CD4-positive, alpha-beta T cell treated with Interleukin-6 for 4 hours (primary cell): ENCODE data around the gene ZNF71.

Experiments
- DNase-seq: peaks from one replicate; pipeline ENCODE4 v3.0.0-alpha.2; 2020; ENCODE audit warnings: mixed read lengths

Gene ZNF71

DNA sequence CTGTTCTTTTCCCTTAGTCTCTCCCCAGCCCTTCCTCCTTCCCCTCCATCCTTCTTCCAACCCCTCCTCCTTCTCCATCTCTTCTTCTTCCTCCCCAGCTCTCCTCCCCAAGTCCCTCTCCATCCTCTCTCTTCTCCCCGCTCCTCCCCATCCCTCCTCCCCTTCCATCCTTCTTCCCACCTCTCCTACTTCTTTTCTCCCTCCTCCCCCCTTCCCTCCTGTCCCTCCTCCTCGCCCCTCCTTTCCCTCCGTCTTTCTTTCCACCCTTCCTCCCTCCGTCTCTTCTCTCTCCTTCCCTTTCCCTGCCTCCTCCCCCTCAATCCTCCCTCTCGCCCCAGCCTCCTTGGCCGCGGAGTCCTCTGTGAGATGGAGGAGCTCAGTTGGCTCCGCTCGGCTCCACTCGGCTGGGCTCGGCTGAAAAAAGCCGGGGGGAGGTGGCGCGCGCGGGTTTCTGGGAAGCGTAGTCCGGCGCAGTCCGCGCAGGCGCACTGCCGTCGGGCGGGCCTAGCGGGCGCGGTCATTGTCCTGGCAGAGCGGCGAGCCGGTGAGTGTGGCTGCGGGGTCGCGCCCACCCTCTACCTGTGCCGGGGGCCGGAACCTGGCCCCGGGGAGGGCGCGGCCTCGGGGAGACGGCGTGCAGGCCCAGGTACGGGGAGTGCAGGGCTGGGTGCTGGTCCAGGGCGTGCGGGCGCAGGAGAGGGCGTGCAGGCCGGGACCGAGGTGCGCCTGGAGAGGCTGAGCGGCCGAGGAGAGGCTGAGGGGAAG lies at the start of gene ZNF71:
TSS of gene ZNF71 (plus strand) at position 520 of the 765 bp plus-strand sequence. CDS start 6,257 bp downstream, outside the sequence.
- DNase-seq: peak; percentile 89

DNA sequence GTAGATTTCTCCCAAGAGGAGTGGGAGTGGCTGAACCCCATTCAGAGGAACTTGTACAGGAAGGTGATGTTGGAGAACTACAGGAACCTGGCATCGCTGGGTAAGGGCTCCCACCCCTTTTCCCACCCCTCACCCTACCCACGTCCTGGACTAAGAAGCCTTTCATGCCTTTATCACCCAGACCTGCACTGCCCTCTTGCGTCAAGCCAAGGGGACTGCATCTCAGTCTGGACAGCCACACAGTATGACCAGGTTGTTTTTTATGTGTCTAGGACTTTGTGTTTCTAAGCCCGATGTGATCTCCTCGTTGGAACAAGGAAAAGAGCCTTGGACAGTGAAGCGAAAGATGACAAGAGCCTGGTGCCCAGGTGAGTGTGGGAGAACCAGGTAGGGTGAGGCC lies 47.6 kb upstream of the ZNF71 start:
- DNase-seq: no peak

DNA sequence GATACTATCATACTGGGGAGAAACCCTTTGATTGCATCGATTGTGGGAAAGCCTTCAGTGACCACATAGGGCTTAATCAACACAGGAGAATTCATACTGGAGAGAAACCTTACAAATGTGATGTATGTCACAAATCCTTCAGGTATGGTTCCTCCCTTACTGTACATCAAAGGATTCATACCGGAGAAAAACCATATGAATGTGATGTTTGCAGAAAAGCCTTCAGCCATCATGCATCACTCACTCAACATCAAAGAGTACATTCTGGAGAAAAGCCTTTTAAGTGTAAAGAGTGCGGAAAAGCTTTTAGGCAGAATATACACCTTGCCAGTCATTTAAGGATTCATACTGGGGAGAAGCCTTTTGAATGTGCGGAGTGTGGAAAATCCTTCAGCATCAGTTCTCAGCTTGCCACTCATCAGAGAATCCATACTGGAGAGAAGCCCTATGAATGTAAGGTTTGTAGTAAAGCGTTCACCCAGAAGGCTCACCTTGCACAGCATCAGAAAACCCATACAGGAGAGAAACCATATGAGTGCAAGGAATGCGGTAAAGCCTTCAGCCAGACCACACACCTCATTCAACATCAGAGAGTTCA lies 40.7 kb upstream of the ZNF71 start:
- DNase-seq: no peak

DNA sequence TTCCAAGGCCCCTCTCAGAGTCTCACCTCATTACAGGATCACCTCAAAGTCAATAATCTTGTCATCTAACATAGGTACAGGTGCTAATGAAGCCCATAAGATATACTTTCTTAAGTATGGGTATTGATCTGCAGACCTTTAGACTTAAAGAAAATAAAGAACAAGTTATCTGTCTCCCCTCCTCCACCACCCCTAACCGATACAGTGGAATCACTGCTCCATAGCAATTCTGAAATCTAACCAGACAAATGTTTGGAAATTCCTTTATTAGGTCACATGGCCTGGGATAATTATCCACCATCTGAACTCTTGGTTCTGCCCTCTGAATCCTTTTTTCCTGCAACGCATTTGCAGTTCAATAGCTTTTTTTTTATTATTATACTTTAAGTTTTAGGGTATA lies 32.3 kb upstream of the ZNF71 start:
- DNase-seq: no peak

DNA sequence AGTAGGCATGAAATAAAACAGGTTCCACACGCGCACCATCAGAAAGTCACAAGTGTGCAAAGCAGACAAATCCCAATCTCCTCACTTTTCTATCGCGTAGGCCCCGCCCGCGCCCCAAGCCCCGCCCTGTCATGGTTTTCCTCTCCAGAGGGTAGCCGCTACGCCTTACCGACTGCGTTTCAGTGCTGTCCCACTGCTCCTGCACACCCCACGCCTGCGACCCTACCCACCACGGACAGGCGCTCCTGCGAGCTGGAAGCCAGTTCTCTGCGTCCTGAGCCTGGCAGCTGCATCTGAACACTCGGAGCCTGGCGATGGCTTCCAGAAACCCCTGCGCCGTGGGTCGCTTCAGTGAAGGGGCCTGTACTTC lies 28.2 kb upstream of the ZNF71 start:
- peak; percentile 53 for DNase-seq

DNA sequence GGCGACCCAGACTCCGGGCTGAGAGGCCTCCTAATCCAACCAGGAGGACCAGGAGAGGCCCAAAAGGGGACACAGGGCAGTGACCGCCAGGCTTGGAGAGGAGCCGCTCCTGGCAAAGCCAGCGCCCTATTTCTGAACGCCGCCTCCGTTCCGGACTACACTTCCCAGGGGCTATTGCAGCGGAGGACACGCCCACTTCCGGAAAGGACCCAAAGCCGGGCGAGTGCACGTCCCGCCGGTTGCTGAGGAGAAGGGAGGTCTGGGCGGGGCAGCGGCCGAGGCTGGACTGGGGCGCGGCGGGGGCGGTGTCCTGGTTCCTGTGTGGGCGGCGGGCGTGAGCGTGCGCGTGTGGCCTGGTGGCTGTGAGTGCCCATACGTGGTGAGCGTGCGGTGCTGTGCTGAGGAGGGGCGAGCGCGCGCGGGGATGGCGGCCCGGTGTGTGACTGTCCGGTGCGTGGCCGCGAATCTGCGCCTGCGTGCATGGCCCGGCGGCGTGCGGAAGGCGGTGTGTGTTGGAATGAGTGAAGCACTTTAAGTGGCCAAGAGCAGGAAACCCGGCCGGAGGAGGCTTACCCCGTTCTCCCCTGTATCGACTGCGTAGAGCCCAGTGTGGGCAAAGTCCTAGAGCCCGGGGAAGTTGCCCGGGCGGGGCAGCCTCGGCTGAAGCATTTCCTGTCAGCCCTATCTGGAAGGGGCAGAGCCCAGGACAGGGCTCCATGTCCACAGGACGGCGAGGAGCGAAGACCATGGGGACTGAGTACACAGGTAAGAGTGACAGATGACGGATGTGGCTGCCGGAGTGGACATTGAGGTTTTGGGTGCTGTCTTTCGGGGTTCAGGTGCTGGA lies 27.6 kb upstream of the ZNF71 start, which contains the start of gene ZNF470:
TSS of gene ZNF470 (plus strand) at position 195 of the 847 bp plus-strand sequence. CDS start 2,844 bp downstream, outside the sequence.
- peak; percentile 91 for DNase-seq

DNA sequence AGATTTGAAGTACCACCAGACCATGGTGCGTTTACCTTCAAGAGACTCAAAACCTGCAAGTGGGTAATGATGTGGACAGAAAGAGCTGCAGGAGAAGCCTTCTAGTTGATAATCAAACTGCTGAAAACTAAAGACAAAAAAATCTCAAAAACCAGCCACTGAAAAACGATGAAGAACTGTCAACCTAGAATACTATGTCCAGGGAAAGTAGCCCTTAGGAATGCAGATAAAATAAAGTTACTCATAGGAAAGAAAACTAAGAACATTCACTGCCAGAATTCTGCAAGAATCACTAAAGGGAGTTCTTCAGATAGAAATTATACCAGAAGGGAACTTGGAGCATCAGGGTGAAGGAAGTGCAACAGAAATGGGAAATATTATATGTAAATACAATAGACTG lies 22.5 kb upstream of the ZNF71 start:
- DNase-seq: no peak

DNA sequence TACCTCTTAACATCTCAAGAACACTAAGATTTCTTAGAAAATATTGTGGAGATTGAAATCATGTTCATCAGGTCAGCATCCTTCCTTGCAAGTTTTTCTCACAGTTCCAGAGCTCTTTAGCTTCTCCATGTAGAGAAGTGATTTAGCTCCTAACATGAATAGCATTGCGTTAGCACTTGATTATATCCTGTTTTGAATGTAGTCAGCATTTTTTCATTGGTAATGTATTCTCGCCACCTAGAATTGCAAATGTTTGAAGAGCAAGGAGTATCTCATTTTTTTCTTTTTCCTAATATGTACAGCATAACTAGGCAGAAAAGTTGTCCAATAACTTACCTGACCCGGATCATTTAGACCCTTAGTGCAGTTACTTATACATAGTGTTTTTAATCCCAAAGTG lies 21.2 kb upstream of the ZNF71 start:
- DNase-seq: no peak

DNA sequence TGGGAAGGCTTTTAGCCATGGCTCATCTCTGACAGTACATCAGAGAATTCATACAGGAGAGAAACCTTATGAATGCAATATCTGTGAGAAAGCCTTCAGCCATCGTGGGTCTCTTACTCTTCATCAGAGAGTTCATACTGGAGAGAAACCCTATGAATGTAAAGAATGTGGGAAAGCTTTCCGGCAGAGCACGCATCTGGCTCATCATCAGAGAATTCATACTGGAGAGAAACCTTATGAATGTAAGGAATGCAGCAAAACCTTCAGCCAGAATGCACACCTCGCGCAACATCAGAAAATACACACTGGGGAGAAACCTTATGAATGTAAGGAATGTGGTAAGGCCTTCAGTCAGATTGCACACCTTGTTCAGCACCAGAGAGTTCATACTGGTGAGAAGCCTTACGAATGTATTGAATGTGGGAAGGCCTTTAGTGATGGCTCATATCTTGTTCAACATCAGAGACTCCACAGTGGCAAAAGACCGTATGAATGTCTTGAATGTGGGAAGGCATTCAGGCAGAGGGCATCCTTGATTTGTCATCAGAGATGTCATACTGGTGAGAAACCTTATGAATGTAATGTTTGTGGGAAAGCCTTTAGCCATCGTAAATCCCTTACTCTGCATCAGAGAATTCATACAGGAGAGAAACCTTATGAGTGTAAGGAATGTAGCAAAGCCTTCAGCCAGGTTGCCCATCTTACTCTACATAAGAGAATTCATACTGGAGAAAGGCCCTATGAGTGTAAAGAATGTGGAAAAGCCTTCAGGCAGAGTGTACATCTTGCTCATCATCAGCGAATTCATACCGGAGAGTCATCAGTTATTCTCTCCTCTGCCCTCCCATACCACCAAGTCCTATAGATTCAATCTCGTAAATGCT lies 17.1 kb upstream of the ZNF71 start:
- no peak for DNase-seq

DNA sequence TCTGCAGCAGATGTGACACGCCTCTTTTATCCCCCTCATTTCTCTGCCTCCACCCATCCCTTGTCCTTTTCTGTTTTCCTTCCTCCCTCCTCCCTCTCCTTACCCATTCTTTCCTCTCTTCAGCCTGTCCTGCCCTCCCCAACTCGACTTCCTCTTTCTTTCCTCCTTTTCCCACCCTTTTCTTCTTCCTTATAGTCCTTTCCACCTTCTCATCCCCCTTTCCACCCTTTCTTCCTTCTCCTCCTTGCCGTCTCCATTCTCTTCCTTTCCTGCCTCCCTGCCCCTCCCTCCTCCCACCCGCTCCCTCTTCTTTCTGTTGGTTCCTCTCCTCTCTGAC lies 688 bp upstream of the ZNF71 start:
- no peak for DNase-seq

DNA sequence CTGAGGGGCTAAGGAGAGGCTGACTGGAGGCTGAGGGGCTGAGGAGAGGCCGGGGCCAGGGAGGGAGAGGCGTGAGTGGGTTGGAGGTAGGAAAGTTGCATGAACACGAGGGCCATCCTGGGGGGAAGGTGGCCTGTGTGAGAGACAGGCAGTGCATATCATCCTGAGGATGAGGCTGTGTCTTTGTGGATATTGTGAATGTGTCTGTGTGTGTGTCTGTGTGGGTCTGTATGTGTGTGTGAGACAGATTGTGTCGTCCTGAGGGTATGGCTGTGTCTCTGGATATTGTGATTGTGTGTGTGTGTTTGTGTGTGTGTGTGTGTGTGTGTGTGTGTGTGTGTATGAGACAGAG lies 422 bp downstream of the ZNF71 start:
- DNase-seq: no peak

DNA sequence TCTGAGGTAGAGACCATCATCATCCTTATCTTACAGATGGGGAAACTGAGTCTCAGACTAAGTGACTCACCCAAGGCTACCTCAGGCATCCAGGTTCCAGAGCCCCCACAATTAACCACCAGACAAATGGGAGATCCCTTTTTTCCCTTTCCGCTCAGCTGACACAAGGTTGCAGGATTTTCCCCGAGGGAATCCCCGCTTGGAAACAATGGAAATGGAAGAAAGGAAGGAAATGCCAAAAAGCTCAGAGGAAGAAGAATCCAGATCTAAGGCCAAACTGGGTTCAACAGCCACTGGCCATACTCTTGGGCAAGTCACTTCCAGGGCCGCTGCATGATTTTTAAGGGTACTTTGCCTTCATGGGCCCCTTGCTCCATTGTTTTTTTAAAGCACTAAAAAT lies 1.6 kb downstream of the ZNF71 start:
- no peak for DNase-seq

DNA sequence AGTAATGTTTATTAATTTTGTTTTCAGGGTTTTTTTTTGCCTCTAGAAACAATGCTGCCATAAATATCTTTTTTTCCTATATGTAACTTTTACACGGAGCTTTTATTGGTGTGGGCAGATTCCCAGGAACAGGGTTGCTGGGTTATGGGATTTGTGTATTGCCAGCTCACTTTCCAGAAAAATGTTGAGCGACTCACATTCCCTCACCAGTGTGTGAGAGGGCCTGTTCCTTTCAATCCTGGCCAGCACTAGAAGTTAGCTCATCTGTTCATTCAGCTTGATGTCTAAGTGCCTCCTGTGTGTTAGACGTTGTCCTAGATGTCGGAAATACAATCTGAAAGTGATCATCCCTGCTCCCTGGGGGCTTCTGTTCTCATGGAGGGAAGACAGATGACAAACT lies 2.6 kb downstream of the ZNF71 start:
- no peak for DNase-seq

DNA sequence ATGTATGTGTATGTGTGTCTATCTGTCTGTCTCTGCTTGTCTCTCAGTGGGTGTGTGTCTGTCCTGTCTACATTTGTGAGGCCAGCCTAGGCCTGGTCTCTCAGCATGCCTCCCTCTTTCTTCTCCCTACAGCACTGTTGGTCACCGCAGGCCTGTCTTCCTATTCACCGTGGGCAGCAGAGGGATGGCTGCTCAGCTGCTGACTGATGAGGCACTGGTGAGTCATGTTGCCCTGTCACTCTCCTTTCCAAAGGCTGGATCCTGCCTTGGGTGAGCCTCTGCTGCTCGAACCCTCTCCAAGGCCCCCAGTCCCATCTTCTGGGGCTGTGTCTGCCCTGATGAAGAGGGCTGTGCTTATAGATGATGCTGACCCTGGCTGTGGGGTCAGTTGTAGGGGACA lies 6.3 kb downstream of the ZNF71 start:
- no peak for DNase-seq

DNA sequence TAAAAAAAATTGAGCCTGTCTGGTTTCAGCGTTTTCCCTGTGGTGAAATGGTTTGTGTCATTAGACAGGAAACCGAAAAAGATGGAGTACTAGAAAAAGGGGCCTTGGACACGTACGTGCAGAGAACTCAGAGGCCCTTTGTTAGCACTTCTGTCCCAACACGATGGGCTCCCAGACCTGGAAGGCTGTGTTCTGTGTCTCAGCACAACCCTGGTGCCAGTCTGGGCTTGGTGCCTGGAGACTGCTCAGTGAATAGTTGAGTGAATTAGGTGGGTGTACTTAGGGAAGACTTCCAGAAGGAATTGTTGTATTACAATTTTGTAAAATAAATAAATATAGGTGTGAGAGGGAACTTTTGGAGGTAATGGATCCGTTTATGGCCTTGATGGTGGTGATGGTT lies 8.7 kb downstream of the ZNF71 start:
- no peak for DNase-seq

DNA sequence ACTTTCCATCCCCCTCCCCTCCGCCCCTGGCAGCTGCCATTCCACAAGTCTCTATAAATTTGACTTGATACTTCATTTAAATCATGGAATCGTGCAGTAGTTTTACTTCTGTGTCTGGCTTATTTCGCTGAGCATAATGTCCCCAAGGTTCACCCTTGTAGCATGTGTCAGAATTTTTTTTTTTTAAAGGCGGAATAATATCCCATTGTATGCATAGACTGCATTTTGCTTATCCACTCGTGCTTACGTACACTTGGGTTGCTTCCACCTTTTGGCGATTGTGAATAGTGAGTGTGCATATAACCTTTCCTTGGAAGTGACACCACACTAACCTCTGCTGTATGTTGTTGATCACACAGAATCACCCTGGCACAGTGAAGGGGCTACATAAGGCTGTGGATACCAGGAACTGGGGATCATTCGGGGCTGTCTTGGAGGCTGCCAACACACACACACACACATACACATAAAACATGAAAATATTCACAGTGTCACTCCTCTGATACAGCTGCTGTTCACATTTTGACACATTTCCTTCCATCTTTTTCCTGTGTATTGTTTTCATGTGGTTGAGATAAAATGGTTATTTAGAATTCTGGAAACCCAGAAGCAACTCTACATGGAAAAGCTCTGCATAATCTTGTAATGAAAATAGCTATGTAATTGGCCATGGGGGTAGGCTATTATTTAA lies 13.3 kb downstream of the ZNF71 start:
- DNase-seq: no peak

DNA sequence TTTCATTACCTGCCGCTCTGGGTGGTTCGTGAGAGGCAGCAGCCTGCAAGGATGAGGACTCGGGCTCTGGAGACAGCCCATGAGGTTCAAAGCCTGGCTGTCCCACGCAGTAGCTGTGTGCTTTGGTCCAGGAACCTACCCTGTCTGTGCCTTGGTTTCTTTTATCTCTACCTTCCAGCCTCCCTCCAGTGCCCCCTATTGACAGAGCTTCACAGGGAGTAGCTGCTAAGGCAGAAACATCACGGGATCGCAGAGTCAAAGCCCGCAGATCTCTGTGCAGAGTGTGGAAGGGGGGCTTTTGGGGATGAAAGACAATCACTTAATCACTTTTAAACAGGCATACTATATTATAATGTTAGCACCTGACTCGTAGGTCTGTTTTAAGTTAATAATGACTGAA lies 16.2 kb downstream of the ZNF71 start:
- DNase-seq: no peak

DNA sequence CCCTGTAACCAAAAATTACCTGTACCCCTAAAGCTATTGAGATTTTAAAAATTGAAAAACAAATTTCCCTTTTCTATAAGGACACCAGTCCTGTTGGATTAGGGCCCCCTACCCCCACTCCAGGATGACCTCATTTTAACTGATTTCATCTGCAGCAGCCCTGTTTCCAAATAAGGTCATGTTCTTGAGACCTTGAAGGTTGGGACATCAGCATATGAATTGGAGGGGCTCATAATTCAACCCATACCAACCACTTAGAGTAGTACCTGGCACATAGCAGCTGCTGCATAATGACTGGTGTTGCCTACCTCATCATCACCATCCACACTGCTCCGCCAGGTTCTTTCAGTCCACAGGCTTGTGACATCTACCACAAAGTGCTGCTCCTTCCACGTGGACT lies 17.6 kb downstream of the ZNF71 start:
- no peak for DNase-seq

DNA sequence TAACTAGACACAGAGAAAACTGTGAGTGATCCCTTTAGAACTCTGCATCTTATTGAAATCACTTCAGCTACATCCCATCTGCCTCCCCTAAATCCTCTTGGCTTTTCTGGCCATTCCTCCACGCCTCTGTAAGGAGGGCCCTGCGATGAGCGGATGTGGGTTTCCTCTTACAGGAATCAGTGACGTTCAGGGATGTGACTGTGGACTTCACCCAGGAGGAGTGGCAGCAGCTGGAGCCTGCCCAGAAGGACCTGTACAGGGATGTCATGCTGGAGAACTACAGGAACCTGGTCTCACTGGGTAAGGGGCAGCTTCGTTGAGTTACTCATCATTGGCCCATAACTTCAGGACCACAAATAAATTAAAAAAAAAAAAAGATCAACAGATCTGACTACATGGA lies 18.5 kb downstream of the ZNF71 start:
- no peak for DNase-seq

DNA sequence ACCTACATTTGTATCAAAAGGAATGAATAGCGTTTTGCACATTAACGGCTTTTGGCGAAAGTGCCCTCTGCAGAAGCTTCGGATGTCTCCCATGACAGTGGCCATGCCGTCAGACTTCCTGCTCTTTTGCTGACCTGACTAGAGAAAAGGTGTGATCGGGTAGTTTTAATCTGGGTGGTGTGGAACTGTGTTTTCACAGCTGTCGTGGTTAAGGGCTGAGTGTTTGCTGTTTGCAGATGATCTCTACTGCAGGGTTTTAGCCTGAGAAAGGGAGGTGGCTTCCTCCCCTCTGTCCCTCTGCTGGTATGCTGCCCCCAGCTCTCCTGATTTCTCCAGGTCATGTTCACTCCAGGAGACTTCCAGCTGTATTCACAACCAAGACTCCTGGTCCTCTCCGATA lies 22.4 kb downstream of the ZNF71 start:
- no peak for DNase-seq

DNA sequence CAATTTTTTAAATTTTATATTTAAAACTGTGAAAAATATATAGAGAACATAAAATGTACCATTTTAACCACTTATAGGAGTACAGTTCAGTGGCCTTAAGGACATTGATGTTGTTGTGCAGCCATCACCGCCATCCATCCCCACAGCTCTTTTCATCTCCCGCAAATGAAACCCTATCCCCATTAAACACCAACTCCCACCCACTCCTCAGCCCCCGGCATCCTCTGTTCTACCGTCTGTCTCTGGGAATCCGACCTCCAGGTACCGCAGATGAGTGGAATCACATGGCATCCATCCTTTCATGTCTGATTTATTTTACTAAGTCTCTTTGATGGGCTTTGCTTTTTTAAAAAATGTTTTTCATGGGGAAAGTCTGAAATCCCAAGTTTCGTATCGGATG lies 24.0 kb downstream of the ZNF71 start:
- no peak for DNase-seq

DNA sequence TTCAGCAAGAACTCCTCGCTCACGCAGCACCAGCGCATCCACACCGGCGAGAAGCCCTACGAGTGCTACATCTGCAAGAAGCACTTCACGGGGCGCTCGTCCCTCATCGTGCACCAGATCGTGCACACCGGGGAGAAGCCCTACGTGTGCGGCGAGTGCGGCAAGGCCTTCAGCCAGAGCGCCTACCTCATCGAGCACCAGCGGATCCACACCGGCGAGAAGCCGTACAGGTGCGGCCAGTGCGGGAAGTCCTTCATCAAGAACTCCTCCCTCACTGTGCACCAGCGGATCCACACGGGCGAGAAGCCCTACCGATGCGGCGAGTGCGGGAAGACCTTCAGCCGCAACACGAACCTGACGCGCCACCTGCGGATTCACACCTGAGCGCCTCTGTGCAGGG lies 27.3 kb downstream of the ZNF71 start:
- DNase-seq: no peak
